Omental fat pad (tissue), 4 donors: ENCODE measurements around the gene OPCML. TPM values are rescaled to one million over a fixed set of nuclear protein-coding genes. Genes with fewer than 3 reads are reported as not detected.

Experiments used
- ATAC-seq: fragments of 150-250 bp; one replicate; pipeline ENCODE4 v1.9.1; 2016; ENCODE audit warnings: mild to moderate bottlenecking, moderate library complexity; ENCODE audit not compliant: low FRiP score
- DNase-seq: peaks from one replicate; pipeline ENCODE4 v3.0.0-alpha.2; 2019; ENCODE audit warnings: low spot score
- CTCF ChIP-seq, 3 donors: fragments of 450-650 bp; IDR thresholded peaks; one replicate each; pipeline ENCODE4 v1.5.1; 2016 to 2017; ENCODE audit warnings: antibody characterized with exemption in 3 of 3, mild to moderate bottlenecking in 3 of 3, moderate library complexity in 2 of 3
- total RNA-seq, 4 donors: library from RNA; depleted of rRNA; stranded (reverse); fragments of >200 nt; gene quantifications; one replicate each; pipeline ENCODE4 v1.1.0, GENCODE V29; 2016

Gene OPCML
- total RNA-seq, 4 donors from 2014 or later, result 0.32 TPM; not detected in 3

GRCh38 chr11:133086518-133086917, 445.8 kb downstream of the OPCML start:
- TF ChIP-seq CTCF (IDR thresholded peaks at IDR 0.05), result no peak
- ATAC-seq, result no peak
- DNase-seq, result no peak

GRCh38 chr11:133082841-133083488, 449.3 kb downstream of the OPCML start:
- no peak for DNase-seq
- TF ChIP-seq CTCF (IDR thresholded peaks at IDR 0.05), result peak in 2 of 3 donors; percentile 78 to 93
- peak; percentile 94 for ATAC-seq

GRCh38 chr11:133082453-133082781, 449.9 kb downstream of the OPCML start:
- ATAC-seq (no peak), DNase-seq (no peak)
- no peak for TF ChIP-seq CTCF (IDR thresholded peaks at IDR 0.05)

- ATAC-seq (no peak), DNase-seq (no peak)
- TF ChIP-seq CTCF (IDR thresholded peaks at IDR 0.05), result no peak
Measured at GRCh38 chr11:133081730-133082452, 450.4 kb downstream of the OPCML start.

GRCh38 chr11:133081020-133081419, 451.3 kb downstream of the OPCML start:
- TF ChIP-seq CTCF (IDR thresholded peaks at IDR 0.05), result no peak
- ATAC-seq, result no peak
- no peak for DNase-seq

GRCh38 chr11:133078591-133079404, 453.5 kb downstream of the OPCML start:
- DNase-seq (no peak), ATAC-seq (no peak)
- TF ChIP-seq CTCF (IDR thresholded peaks at IDR 0.05), result no peak
